Measurements from ENCODE around the gene TBC1D5.
A peak's percentile ranks its signal among the peaks of the same experiment; 100 is the strongest.

TBC1D5 gene

DNA sequence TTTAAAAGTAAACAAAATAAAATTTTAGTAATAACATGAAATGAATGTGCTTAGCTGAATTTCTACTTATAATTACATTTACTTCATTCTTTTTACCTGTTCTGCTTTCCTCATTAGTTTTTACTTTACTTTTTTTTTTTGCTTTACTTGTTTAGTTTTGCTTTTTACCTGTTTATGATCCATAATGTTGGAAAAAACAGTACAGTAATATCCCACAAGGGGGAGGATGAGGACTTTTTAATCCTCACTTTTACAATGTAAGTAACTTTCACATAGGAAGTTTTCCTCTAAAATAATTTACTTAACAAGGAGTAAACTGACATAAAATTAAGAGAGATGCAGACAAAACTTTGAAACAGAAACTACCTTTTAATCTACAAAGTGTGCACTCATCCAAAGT is 268.7 kb downstream of the TBC1D5 start:
- intact Hi-C loops (cut with DNase I) = no loop called here
- no peak for DNase-seq

DNA sequence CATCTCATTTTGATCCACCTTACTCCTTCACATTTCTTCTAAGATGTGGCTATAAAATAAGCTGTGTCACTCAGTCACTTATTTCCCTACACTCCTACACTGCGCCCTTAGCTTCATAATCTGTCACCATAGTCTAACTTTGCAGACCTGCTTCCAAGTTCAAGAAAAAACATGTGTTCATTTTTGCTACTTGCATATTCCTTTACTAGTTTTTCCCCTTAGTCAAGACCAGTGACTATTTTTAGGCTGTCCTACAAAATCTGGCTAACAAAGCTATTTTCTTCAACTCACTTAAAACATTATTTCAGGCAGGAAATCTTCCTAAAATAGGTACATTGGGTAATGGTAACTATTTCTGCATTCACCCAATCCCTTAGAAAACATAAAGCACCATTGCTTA is 272.5 kb downstream of the TBC1D5 start:
- intact Hi-C loops (cut with DNase I) = no loop called here
- peak in 1 of 42 donors; percentile 19 for DNase-seq

DNA sequence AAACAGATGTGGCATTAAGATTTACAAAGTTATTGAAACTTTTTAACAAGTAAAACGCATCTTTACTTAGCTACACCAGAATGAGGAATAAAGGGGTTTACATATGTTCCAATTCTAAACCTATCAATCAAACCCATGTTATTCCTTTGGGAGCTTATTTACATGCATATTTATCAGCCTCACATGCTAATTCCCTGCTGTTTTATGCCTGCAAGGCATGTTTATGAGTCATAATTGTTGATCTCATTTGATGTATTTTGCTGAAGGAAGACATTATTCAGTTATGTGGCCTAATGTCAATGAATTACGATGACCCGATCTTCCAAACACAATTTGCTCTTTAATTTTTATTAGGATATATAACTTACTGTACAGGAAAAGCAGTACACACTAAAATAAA is 272.9 kb downstream of the TBC1D5 start:
- intact Hi-C loops (cut with DNase I) = no loop called here
- DNase-seq = no peak

DNA sequence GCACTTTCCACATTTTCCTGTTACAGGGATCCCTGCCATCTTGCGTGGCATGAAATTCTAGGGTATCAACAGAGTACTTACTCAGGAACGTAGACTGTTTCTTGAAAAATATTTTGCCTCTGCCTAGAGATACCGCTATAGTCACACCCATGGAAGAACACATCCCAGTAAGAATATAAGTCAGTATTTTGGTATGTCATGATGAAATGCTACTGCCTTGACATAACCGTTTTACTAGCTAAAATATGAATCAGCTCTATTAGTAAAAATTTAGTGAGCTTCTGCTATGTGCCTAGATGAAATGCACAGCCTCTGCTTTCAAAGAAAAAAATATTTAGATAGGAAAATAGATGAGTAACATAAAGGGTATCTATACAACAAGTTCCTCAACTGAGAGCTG is 276.4 kb downstream of the TBC1D5 start:
- no peak for DNase-seq
- intact Hi-C loops (cut with DNase I) = no loop called here

DNA sequence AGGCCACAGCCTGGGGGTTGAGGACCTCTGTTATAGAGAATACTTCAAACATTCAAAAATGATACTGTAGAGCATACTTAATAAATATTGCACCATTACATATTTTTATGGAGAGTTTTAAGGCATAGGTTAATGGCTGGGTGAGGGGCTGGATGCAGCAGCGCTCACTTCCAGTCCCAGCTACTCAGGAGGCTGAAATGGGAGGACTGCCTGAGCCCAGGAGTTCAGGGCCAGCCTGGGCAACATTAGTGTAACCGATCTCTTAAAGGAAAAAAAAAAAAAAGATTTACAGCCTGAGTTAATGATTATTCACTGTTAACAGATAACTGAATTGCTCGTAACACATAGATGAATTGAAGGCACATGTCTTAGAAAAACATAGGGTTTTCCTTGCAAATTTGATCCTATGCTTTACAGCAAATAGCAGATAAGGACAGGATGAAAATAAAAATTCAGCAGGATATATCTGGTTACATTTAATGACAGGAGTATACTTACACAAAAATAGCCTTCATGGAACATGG is 282.9 kb downstream of the TBC1D5 start:
- intact Hi-C loops (cut with DNase I) = no loop called here
- no peak for DNase-seq

DNA sequence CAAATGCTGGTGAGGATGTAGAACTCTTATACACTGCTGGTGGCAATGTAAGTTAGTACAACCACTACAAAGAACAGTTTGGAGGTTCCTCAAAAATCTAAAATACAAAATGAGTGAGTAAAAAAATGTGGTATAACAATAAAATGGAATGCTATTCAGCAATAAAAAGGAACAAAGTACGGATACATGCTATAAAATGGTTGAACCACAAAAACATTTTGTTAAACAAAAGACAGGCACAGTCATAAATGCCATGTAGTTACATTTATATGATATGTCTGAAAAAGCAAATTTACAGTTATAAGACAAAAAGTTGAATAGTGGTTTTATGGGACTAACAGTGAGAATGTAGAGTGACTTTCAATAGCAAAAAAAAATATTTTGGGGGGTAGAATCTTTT is 285.8 kb downstream of the TBC1D5 start:
- intact Hi-C loops (cut with DNase I) = no loop called here
- no peak for DNase-seq

DNA sequence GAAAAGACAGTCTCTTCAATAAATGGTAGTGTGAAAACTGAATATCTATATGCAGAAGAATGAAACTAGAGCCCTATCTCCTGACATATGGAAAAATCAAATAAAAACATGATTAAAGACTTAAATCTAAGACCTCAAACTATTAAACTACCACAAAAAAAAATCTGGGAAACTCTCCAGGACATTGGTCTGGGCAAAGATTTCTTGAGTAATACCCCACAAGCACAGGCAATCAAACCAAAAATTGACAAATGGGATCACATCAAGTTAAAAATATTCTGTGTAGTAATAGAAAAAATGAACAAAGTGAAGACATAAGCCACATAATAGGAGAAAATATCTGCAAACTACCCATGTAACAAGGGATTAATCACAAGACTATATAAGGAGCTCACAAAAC is 286.4 kb downstream of the TBC1D5 start:
- intact Hi-C loops (cut with DNase I) = no loop called here
- DNase-seq = no peak

DNA sequence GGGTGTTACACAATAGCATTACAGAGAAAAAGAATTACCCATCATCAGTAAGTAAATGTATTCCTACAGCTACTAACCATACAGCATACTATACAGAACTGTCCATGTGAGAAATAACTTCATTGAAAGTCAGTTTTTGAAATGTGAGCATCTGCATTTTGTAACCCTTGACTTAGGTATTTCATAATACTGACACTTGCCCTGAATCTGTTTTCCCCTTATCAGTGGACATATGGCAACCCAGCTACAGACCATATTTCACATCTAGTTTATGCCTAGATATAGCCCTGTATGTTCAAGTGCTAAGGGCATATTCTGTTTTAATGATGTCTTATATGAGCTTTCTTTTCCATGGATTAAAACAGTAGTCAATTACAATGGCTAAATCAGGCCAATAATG is 297.6 kb downstream of the TBC1D5 start:
- intact Hi-C loops (cut with DNase I) = no loop called here
- no peak for DNase-seq

DNA sequence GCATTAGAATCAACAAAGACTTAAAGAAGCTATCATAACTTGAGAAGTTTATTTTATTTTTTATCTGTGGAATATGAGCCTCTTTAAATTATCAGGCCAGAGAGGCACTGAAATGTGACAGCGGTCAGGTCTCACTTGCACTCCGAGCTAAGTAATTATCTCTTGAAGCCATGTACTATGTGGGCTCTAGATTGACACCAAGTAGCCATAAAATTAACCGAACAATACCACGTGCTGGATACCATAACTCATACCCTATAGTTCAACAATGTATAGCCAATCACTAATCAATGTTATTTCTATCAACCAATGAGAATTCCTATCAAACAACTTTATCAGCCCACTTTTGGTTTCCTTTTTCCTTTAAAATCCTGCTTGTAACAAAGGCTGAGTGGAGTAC is 299.3 kb downstream of the TBC1D5 start:
- DNase-seq = no peak
- intact Hi-C loops (cut with DNase I) = no loop called here

DNA sequence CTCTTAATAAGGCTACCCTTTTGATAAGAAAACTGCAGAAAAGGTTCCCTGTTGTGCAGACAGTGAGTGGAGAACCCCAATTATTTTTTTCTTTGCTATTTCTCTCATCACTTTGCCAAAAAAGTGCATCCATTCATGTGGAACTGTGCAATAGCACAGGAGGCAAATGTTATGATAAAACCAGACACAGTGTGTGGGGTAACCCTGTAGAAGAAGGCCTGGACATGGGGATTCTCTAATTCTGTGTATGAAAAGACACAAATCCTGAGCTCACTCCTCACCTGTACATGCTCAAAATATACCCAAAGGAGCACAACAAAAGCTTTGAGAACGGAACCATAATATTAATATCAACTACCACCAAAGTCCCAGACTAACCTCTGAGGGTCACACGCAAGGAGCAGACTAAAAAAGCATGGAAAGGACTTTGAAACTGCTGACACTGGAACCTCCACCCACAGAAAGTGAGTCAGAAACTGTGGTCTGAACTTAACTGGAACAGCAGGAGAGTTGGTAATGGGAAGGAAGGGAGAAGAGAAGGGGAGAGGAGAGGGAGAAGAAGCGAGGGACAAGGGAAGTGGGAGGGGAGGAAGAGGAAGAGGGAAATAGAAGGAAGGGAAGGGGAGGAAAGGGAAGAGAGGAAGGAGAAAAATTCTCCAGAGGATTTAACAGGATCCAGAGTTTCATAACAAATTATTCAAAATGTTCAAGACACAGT is 299.9 kb downstream of the TBC1D5 start:
- intact Hi-C loops (cut with DNase I) = no loop called here
- DNase-seq = no peak

DNA sequence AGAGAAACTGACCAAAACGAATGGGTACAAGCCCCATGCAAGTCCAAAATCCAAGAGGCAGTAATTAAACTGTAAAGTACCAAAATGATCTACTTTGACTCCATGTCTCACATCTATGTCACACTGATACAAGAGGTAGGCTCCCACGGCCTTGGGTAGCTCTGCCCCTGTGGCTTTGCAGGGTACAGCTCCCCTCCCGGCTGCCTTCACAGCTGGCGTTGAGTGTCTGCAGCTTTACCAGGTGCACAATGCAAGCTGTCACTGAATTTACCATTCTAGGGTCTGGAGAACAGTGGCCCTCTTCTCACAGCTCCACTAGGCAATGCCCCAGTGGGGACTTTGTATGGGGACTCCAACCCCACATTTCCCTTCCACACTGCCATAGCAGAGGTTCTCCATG is 308.6 kb downstream of the TBC1D5 start:
- intact Hi-C loops (cut with DNase I) = loop anchor here (5.0 kb wide), 1 partner anchor 408 kb away; no protein-coding TSS in a partner anchor

DNA sequence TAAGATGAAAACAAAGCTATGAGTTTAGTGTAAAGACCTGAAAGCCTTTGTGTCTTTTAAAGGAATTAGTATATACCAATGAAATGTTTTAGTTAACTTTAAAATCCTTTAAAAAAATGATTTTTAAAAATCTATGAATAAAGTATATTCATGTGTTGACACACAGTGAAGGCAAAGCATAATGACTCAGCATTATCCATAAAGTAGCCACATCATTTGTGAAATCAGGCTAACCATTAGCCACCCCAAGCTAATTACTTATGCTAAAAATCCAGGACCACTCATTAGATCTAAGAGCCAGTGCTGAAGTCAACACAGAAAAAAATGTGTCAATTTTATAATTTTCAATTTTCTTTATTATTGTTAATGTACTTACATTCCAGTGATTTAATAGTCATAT is 310.2 kb downstream of the TBC1D5 start:
- intact Hi-C loops (cut with DNase I) = loop anchor here (5.0 kb wide), 1 partner anchor 410 kb away; no protein-coding TSS in a partner anchor
- DNase-seq = no peak

More for the DNA sequence above, 308.6 kb downstream of the TBC1D5 start:
- no peak for DNase-seq

DNA sequence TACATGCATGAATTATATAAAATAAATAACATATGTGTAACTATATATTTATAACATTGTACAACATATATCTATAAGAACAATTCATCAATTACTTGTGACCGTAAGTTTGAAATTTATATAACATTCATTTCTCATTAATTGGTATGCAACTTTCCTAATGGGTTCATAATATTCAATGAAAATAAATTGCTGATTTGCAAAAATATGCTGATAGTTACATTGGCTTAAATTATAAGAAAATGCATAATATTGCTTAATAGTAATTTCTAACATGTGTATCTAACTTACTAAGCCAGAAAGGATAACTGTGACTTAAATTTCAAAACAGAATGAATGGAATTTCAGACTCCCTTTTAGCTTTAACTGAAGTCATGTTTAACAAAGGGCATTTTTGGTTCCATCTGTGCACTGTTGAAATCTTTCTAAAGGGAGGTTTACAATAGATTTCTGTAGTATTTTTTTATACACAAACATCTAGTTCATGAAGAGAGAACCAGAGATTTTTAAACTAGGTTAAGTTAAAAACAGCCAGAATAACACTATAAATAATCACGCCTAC is 310.9 kb downstream of the TBC1D5 start:
- intact Hi-C loops (cut with DNase I) = loop anchor here (5.0 kb wide), 1 partner anchor 411 kb away; no protein-coding TSS in a partner anchor
- DNase-seq = no peak

DNA sequence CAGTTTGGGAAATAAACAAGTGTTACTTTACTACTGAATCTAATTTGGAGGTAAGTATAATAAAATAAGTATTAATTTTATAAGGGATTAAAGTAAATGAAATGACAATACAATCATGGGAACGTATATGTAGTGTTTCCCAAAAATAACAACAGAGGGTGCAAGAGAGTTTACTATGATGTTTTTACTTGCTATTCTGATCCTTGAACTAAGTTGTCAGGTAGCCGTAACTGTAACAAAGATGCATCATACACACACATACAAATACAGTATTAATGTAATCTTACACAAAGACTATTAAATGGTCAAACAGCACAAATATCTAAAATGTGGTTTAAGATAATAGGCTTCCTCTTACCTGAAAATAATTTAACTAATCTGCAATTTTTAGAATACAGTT is 311.4 kb downstream of the TBC1D5 start:
- intact Hi-C loops (cut with DNase I) = loop anchor here (5.0 kb wide), 1 partner anchor 411 kb away; no protein-coding TSS in a partner anchor
- no peak for DNase-seq

DNA sequence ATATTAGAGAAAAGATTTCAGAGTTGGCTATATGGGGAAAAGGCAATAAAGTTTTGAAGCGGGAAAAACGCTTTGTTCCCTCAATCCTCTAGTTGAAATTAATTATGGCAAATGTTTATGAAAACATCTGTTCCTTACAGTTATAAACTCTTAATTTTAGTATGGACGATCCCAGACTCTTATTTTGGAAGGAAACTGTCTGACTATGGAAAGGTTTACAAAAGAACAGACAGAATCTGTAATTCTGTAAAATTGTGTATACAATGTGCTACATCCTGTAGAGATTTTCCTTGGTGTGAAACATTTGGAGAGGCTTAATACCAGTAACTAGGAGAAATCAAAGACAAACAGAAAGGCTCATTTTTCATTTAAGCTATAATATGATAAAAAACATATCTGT is 311.8 kb downstream of the TBC1D5 start:
- intact Hi-C loops (cut with DNase I) = loop anchor here (5.0 kb wide), 1 partner anchor 412 kb away; no protein-coding TSS in a partner anchor
- DNase-seq = no peak

DNA sequence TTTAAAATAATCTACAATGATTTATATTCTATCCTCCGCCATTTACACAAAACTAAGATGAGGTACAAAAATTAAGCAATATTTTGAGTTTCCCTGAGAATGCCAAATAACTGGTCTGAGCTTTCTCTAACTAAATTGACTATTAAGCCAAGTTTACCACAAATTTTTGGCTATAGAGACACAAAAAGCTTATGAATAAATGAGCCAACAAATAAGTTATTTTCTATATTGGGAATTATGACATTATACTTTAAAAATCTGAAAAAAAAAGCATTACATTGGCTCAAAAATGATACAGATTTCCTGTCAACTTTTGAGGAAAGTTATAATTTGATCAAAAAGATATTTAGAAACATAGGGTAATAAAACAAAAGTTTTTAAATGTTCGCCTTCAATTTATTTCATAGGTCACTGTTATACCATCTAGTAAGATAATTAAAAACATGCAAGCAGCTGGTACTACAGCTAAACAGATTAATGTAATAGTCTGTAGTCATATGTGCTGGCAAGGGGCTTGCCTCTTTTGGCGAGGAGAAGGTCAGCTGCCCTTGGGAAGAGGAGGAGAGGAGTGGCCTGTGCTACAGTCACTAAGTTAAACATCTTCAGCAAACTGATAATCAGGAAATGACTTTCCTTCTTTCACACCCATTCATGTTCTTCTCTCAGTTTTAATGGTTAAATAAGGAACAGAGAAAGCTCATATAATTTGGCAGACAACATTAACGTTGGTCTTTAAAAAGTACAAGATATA is 318.5 kb downstream of the TBC1D5 start:
- intact Hi-C loops (cut with DNase I) = no loop called here
- no peak for DNase-seq

DNA sequence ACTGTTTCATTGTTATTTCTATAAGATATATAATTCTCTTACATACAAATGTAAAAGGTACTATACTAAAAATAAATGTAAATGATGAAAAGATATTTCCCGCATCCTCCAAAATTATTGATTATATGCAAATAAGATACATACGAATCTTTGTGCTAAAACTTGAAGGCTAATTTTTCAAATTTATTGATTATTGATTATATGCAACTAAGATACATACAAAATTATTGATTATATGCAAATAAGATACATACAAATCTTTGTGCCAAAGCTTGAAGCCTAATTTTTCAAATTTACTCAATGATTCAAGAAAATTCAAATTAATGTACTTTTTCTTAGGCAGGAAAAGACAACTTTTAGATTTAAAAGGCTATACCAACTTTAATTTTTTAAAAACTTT is 319.8 kb downstream of the TBC1D5 start:
- DNase-seq = no peak
- intact Hi-C loops (cut with DNase I) = no loop called here

DNA sequence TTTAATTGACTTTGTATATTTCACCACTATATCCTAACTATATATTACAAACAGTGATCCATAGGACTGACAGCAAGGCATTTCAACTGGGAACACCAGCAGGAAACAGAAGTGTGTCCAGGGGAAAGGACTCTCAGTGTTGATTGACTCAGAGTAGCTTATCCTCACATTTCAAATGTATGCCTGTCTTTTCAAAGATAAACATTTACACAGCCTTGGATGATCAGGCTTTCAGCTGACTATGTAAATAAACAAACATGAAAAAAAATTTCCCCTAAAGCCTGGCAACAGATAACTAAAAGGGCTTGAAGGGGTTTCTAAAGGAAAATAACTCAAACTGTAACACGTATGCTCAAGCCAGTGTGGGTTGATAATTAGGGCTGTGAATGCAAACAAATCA is 321.8 kb downstream of the TBC1D5 start:
- DNase-seq = no peak
- intact Hi-C loops (cut with DNase I) = no loop called here

DNA sequence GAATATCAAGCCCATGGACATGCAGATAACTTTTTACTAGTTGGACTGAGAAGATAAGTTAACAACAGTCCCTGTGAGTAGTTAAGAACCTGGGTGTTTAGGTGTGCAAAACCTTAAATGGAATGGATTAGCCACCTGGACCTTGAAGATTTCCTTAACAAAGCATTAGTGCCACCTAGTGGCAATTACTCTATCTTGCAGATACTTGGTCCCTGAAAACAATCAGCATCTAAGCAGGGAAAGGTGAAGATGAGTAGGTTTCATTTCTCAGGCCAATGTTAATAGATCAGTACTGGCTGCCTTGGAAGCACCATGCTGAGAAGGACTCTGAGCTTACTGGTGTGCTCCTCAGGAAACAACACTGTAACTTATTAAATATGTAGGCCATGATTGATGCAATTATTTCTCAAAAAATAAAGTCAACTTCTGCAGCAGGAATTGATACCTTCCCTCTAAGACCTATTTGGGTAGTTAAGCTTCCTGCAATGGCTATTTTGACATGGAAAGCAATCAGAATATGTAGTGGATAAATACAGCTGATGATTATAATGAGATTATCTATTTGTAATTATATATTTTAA is 329.4 kb downstream of the TBC1D5 start:
- intact Hi-C loops (cut with DNase I) = no loop called here
- DNase-seq = peak in 8 of 42 donors; percentile 7 to 48 (median 24)

All from head of caudate nucleus (tissue), 42 donors.